Mucosa of rectum (tissue), 2 donors: ENCODE data around the gene GPR45.

Experiments
- H3K27ac ChIP-seq, 2 donors: one replicate each; pipeline ENCODE4 v1.7.0; 2013; ENCODE audit warnings: inconsistent platforms in 2 of 2, low read depth in 2 of 2, low read length in 2 of 2
- H3K27me3 ChIP-seq, 2 donors: one replicate each; pipeline ENCODE4 v1.7.0; 2013; ENCODE audit warnings: low read length in 2 of 2; ENCODE audit not compliant: control insufficient read depth in 2 of 2, insufficient read depth in 2 of 2
- H3K36me3 ChIP-seq, 2 donors: one replicate each; pipeline ENCODE4 v1.7.0; 2013; ENCODE audit warnings: low read length in 2 of 2; ENCODE audit not compliant: control insufficient read depth in 2 of 2, insufficient read depth in 2 of 2
- H3K4me1 ChIP-seq, 2 donors: one replicate each; pipeline ENCODE4 v1.7.0; 2013; ENCODE audit warnings: low read length in 2 of 2, mild to moderate bottlenecking in 1 of 2; ENCODE audit not compliant: control insufficient read depth in 2 of 2, insufficient read depth in 2 of 2
- H3K4me3 ChIP-seq, 2 donors: one replicate each; pipeline ENCODE4 v1.7.0; 2013; ENCODE audit warnings: low read length in 2 of 2
- H3K9ac ChIP-seq, 2 donors: one replicate each; pipeline ENCODE4 v1.7.0; 2013; ENCODE audit warnings: low read length in 2 of 2, low read depth in 1 of 2, mild to moderate bottlenecking in 1 of 2
- H3K9me3 ChIP-seq, 2 donors: one replicate each; pipeline ENCODE4 v1.7.0; 2013; ENCODE audit warnings: low read length in 2 of 2; ENCODE audit not compliant: control insufficient read depth in 2 of 2
- donor health status: healthy.
- donor health status: Normal muscosa, but diverticular disease.

Gene GPR45

GRCh38 chr2:105241443-105241842 is at the start of gene GPR45:
GPR45 (plus strand) TSS chr2:105241743; CDS start chr2:105241859, 116 bp downstream.
- Histone ChIP-seq H3K9me3 (no peaks in the 10 kb centered on the region), H3K4me3 (no peak within 1 kb of the TSS), H3K27ac (no peak within 1 kb of the TSS), H3K27me3 (no peaks in the 10 kb centered on the region), H3K36me3 (no peaks in the 10 kb centered on the region), H3K4me1 (no peaks in the 10 kb centered on the region), H3K9ac (no peak within 1 kb of the TSS)

GRCh38 chr2:105194022-105194675 is 47.4 kb upstream of the GPR45 start:
- H3K27me3 ChIP-seq: peaks cover 2 to 6% of the 10 kb centered on the region in 2 donors
- no peaks in the 10 kb centered on the region for H3K9me3 ChIP-seq
- H3K4me1 ChIP-seq: no peaks in the 10 kb centered on the region
- H3K36me3 ChIP-seq: no peaks in the 10 kb centered on the region
- H3K9ac ChIP-seq: no peak overlapping the region
- H3K27ac ChIP-seq: no peak overlapping the region
- H3K4me3 ChIP-seq: no peak overlapping the region

- H3K9me3 ChIP-seq: no peaks in the 10 kb centered on the region
- H3K4me1 ChIP-seq: no peaks in the 10 kb centered on the region
- no peak overlapping the region for H3K27ac ChIP-seq
- H3K4me3 ChIP-seq: no peak overlapping the region
- H3K36me3 ChIP-seq: no peaks in the 10 kb centered on the region
- H3K27me3 ChIP-seq: peaks cover 2 to 6% of the 10 kb centered on the region in 2 donors
- no peak overlapping the region for H3K9ac ChIP-seq
Observed at GRCh38 chr2:105196651-105197050, 44.9 kb upstream of the GPR45 start.

DNA sequence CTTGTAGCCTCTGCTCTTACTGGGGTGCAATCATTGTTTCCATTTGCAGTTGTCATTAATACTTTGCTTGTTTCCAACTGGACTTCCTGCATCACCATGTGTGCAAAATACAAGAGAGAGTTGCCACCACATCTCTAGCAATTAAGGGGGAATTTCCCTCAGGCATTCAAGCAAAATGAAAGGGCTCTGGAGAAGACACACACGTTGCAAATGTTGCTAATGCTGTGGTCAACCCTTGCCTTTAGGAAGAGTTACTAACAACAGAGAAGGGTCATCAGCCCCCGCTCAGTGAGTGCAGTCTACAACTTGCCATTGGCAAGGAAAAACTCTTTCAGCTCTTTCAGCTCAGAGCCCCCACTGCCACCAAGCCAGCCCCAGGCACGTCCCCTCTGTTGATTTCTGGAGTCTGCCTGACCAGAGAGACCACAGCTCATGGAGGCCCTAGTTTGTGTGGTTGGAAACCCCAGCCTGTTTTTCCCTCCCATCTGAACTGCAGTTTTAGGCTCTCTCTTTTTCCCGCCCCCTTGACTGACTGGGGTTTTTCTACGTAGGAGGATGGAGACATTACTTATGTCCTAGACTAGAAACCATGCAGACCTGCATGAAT is 25.9 kb upstream of the GPR45 start:
- Histone ChIP-seq H3K9ac (no peak overlapping the region), H3K4me1 (no peaks in the 10 kb centered on the region), H3K4me3 (no peak overlapping the region), H3K27me3 (no peaks in the 10 kb centered on the region), H3K9me3 (no peaks in the 10 kb centered on the region), H3K27ac (no peak overlapping the region), H3K36me3 (no peaks in the 10 kb centered on the region)

GRCh38 chr2:105220604-105221003 is 20.9 kb upstream of the GPR45 start:
- no peak overlapping the region for H3K9ac ChIP-seq
- H3K27me3 ChIP-seq: no peaks in the 10 kb centered on the region
- H3K36me3 ChIP-seq: no peaks in the 10 kb centered on the region
- H3K9me3 ChIP-seq: no peaks in the 10 kb centered on the region
- no peak overlapping the region for H3K4me3 ChIP-seq
- no peaks in the 10 kb centered on the region for H3K4me1 ChIP-seq
- H3K27ac ChIP-seq: no peak overlapping the region

DNA sequence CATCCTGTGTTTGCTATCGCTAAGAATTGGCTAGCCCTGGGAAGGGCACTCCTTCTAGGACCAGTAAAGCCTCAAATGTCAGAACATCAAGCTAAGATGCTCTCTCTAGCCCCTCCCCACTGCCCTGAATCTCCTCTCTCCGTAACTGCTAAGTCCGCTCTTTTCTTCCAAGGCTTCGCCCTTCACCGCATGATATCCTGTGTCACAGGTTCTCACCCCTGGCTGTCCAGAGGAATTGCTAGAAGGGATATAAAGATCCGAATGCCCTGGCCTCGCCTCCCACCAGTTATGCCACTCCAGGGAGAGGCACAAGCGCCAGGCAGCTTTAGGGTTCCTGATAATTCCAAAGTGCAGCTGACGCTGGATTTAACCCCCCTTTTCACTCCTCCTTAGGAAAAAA is 17.1 kb upstream of the GPR45 start:
- Histone ChIP-seq H3K9me3 (no peaks in the 10 kb centered on the region), H3K4me1 (no peaks in the 10 kb centered on the region)

DNA sequence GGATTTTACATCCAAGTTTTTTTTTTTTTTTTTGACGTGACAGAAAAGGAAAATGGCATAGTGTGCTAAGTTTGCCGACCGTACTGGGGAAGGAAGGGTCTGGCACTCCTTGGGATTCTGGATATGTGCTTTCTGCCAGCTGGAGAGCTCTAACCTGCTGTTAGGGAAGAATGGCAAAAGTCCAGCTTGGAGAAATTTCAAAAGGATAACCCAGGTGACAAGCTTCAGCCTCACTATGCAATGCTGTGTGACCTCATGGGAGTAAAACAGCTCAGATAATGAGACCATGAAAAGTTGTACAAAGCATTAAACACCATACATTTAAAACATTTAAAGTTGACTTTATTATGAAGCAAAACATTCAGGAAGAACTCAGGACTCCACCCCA is 10.3 kb upstream of the GPR45 start:
- Histone ChIP-seq H3K27ac (no peak overlapping the region), H3K9me3 (no peaks in the 10 kb centered on the region), H3K27me3 (no peaks in the 10 kb centered on the region), H3K36me3 (no peaks in the 10 kb centered on the region), H3K9ac (no peak overlapping the region), H3K4me3 (no peak overlapping the region), H3K4me1 (peaks cover 0 to 2% of the 10 kb centered on the region in 2 donors)

More for the DNA sequence above, 17.1 kb upstream of the GPR45 start:
- Histone ChIP-seq H3K27me3 (no peaks in the 10 kb centered on the region), H3K4me3 (no peak overlapping the region), H3K36me3 (no peaks in the 10 kb centered on the region), H3K27ac (no peak overlapping the region), H3K9ac (no peak overlapping the region)

- H3K4me3 ChIP-seq: no peak overlapping the region
- no peak overlapping the region for H3K9ac ChIP-seq
- H3K27ac ChIP-seq: no peak overlapping the region
- no peaks in the 10 kb centered on the region for H3K27me3 ChIP-seq
- peaks cover 0 to 2% of the 10 kb centered on the region in 2 donors for H3K4me1 ChIP-seq
- no peaks in the 10 kb centered on the region for H3K9me3 ChIP-seq
- H3K36me3 ChIP-seq: no peaks in the 10 kb centered on the region
Observed at GRCh38 chr2:105235388-105236059, 6.0 kb upstream of the GPR45 start.

- peaks cover 0 to 2% of the 10 kb centered on the region in 2 donors for H3K4me1 ChIP-seq
- H3K27me3 ChIP-seq: no peaks in the 10 kb centered on the region
- no peak overlapping the region for H3K9ac ChIP-seq
- no peaks in the 10 kb centered on the region for H3K9me3 ChIP-seq
- H3K27ac ChIP-seq: no peak overlapping the region
- no peaks in the 10 kb centered on the region for H3K36me3 ChIP-seq
- no peak overlapping the region for H3K4me3 ChIP-seq
Observed at GRCh38 chr2:105236060-105236424, 5.5 kb upstream of the GPR45 start.

DNA sequence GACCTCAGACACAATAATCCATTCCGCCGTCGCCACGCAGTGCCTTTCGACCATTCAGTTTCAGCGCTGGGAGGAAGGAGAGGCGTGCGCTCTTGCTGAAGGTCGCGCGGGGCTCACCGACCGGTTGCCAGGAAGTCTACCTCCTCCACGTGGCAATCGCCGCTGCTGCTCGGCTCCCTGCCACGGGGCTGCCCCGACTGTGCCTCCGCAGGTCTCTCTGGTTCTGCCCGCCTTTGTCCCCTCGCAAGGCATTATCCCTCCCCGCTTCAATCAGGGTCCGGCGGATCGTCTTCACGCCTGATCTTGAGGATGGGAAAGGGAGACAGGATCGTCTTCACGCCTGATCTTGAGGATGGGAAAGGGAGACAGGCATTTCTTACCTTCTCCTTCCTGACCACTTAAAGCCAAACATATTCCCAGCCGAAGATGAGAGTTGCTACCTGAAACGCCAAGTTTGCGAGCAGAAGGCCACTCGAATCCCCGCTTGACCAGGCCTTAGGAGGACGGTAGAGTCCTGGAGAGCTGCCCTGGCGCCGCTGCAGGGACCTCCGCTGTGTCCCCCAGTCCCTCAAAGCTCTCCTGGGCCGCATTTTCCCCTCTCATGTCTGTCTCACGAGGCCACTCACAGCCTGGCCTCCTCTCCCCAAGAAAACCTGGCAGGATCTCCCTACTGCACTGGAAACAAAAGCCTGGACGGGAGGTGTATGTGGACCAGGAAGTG is 4.3 kb upstream of the GPR45 start:
- H3K9me3 ChIP-seq: no peaks in the 10 kb centered on the region
- no peaks in the 10 kb centered on the region for H3K27me3 ChIP-seq
- H3K27ac ChIP-seq: no peak overlapping the region
- no peaks in the 10 kb centered on the region for H3K36me3 ChIP-seq
- H3K4me1 ChIP-seq: peaks cover 0 to 2% of the 10 kb centered on the region in 2 donors
- H3K9ac ChIP-seq: no peak overlapping the region
- no peak overlapping the region for H3K4me3 ChIP-seq
